Loucy (cell line): ENCODE results near the gene PPP1R18.

Experiments used
- H2AFZ ChIP-seq: fragments of 200-600 bp; sonication (generic); 2 replicates; pipeline ENCODE4 v1.6.0; 2016; ENCODE audit warnings: antibody characterized with exemption, mild to moderate bottlenecking, low read length, moderate library complexity
- H3F3A ChIP-seq: fragments of 200-600 bp; 2 replicates; pipeline ENCODE4 v1.6.0; 2016; ENCODE audit warnings: antibody characterized with exemption, low read depth, mild to moderate bottlenecking
- H3K27me3 ChIP-seq: fragments of 200-600 bp; sonication (generic); 2 replicates; pipeline ENCODE4 v1.6.1; 2014; ENCODE audit warnings: low read length, mild to moderate bottlenecking; ENCODE audit not compliant: insufficient read depth, poor library complexity, severe bottlenecking
- H3K36me3 ChIP-seq: fragments of 200-600 bp; sonication (generic); 2 replicates; pipeline ENCODE4 v1.6.1; 2016; ENCODE audit warnings: low read length; ENCODE audit not compliant: insufficient read depth
- H3K4me1 ChIP-seq: fragments of 200-600 bp; sonication (generic); 2 replicates; pipeline ENCODE4 v1.5.1; 2014; ENCODE audit warnings: low read length, mild to moderate bottlenecking; ENCODE audit not compliant: insufficient read depth, poor library complexity, severe bottlenecking
- H3K4me2 ChIP-seq: fragments of 200-600 bp; sonication (generic); 2 replicates; pipeline ENCODE4 v1.6.0; 2014; ENCODE audit warnings: antibody characterized with exemption, low read length, low read depth, mild to moderate bottlenecking; ENCODE audit not compliant: poor library complexity, severe bottlenecking
- H3K4me3 ChIP-seq: fragments of 200-600 bp; sonication (generic); 2 replicates; pipeline ENCODE4 v1.5.1; 2014; ENCODE audit warnings: low read length, mild to moderate bottlenecking, mixed read lengths; ENCODE audit not compliant: poor library complexity, severe bottlenecking
- H3K79me2 ChIP-seq: fragments of 200-600 bp; sonication (generic); 2 replicates; pipeline ENCODE4 v1.6.1; 2014; ENCODE audit warnings: low read length; ENCODE audit not compliant: insufficient read depth
- H3K9ac ChIP-seq: fragments of 200-600 bp; sonication (generic); 2 replicates; pipeline ENCODE4 v1.6.0; 2014; ENCODE audit warnings: mild to moderate bottlenecking, low read depth, low read length, moderate library complexity; ENCODE audit not compliant: poor library complexity, severe bottlenecking
- H3K9me2 ChIP-seq: fragments of 200-600 bp; sonication (generic); replicated peaks from 2 replicates; pipeline ENCODE4 v1.6.1; 2016; ENCODE audit warnings: low read depth, low read length, mixed read lengths
- H3K9me3 ChIP-seq: fragments of 200-600 bp; sonication (generic); 2 replicates; pipeline ENCODE4 v1.6.1; 2014; ENCODE audit warnings: mild to moderate bottlenecking, antibody characterized with exemption, low read length, low read depth; ENCODE audit not compliant: insufficient read depth
- H4K20me1 ChIP-seq: fragments of 200-600 bp; sonication (generic); 2 replicates; pipeline ENCODE4 v1.6.0; 2014; ENCODE audit warnings: antibody characterized with exemption, low read length, mild to moderate bottlenecking; ENCODE audit not compliant: insufficient read depth, poor library complexity, severe bottlenecking
- CTCF ChIP-seq: fragments of 200-600 bp; sonication (generic); conservative IDR thresholded peaks from 2 replicates; pipeline ENCODE4 v1.5.1; 2014; ENCODE audit warnings: mild to moderate bottlenecking, antibody characterized with exemption, low read length
- EZH2phosphoT487 ChIP-seq: fragments of 200-600 bp; IDR thresholded peaks from 2 replicates; pipeline ENCODE4 v1.6.1; 2018; ENCODE audit warnings: antibody characterized with exemption, mild to moderate bottlenecking, moderate library complexity, borderline replicate concordance

Gene PPP1R18

GRCh38 chr6:30717129-30717844 lies 30.8 kb upstream of the PPP1R18 start, which contains the start of gene MDC1:
Gene MDC1 (minus strand): TSS chr6:30717281. CDS start chr6:30715175, 2,106 bp downstream.
- Histone ChIP-seq H3K36me3 (peaks cover 22% of the 10 kb centered on the region), H3K9ac (peak within 1 kb of the TSS; percentile 100), H3F3A (peaks cover 12% of the 10 kb centered on the region; the same call in 1 of the 2 replicates), H3K4me3 (peak within 1 kb of the TSS; percentile 98), H2AFZ (peak within 1 kb of the TSS; percentile 17; the same call in 1 of the 2 replicates), H3K9me2 (no peaks in the 10 kb centered on the region), H4K20me1 (peaks cover 14% of the 10 kb centered on the region), H3K79me2 (peaks cover 82% of the 10 kb centered on the region), H3K4me1 (peaks cover 56% of the 10 kb centered on the region), H3K27me3 (peaks cover 15% of the 10 kb centered on the region), H3K9me3 (no peaks in the 10 kb centered on the region), H3K4me2 (peak within 1 kb of the TSS; percentile 93)
- no peak for TF ChIP-seq EZH2phosphoT487
- peak; percentile 30; the same call in 1 of the 2 replicates for TF ChIP-seq CTCF

- H3K9me2 ChIP-seq: no peaks in the 10 kb centered on the region
- peak overlapping the region; percentile 93 for H3K4me2 ChIP-seq
- no peaks in the 10 kb centered on the region for H3K9me3 ChIP-seq
- peaks cover 11% of the 10 kb centered on the region for H4K20me1 ChIP-seq
- H3K27me3 ChIP-seq: peaks cover 13% of the 10 kb centered on the region
- H2AFZ ChIP-seq: peak overlapping the region; percentile 17; the same call in 1 of the 2 replicates
- TF ChIP-seq CTCF (no peak), EZH2phosphoT487 (no peak)
- H3K79me2 ChIP-seq: peaks cover 78% of the 10 kb centered on the region
- H3K4me3 ChIP-seq: peak overlapping the region; percentile 97
- H3K4me1 ChIP-seq: peaks cover 61% of the 10 kb centered on the region
- H3F3A ChIP-seq: peaks cover 12% of the 10 kb centered on the region; the same call in 1 of the 2 replicates
- H3K9ac ChIP-seq: peak overlapping the region; percentile 99
- H3K36me3 ChIP-seq: peaks cover 20% of the 10 kb centered on the region
These were observed 30.4 kb upstream of the PPP1R18 start for GRCh38 chr6:30716879-30717128.

GRCh38 chr6:30714263-30714662 lies 27.8 kb upstream of the PPP1R18 start:
- H3F3A ChIP-seq: peaks cover 3% of the 10 kb centered on the region; the same call in 1 of the 2 replicates
- peaks cover 70% of the 10 kb centered on the region for H3K4me1 ChIP-seq
- no peak for TF ChIP-seq EZH2phosphoT487
- TF ChIP-seq CTCF: no peak
- no peaks in the 10 kb centered on the region for H3K9me2 ChIP-seq
- H3K36me3 ChIP-seq: peaks cover 11% of the 10 kb centered on the region; the same call in 1 of the 2 replicates
- H3K4me2 ChIP-seq: peak overlapping the region; percentile 93
- no peaks in the 10 kb centered on the region for H3K9me3 ChIP-seq
- H3K27me3 ChIP-seq: no peaks in the 10 kb centered on the region
- no peak overlapping the region for H3K4me3 ChIP-seq
- H3K9ac ChIP-seq: peak overlapping the region; percentile 99
- no peak overlapping the region for H2AFZ ChIP-seq
- H3K79me2 ChIP-seq: peaks cover 74% of the 10 kb centered on the region
- H4K20me1 ChIP-seq: no peaks in the 10 kb centered on the region
